Stimulated activated CD4-positive, alpha-beta T cell treated with anti-CD3 and anti-CD28 coated beads, Interleukin-15, amount 100 ng/mL, for 24 hours (primary cell): ENCODE measurements around the gene TRPM6.

Source experiments
- DNase-seq: peaks from one replicate; pipeline ENCODE4 v3.0.0-alpha.2; 2020

The TRPM6 gene

DNA sequence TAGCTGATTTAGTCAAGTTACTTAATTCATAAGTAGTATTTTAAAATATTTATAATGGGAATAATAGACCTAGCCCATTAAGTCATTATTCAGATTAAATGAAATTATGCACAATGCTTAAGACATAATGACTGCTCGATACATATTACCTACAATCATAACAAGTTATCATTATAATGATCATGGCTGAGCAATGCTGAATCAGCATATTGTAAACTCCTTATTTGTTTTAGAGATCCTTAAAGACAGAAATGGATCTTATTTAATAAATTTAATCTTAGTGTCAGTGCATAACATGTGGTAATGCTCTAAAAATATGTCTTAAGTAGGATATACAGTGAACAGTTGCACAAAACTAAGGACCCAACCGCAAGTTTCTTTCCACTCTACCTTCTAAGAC lies 169.0 kb downstream of the TRPM6 start:
- no peak for DNase-seq

DNA sequence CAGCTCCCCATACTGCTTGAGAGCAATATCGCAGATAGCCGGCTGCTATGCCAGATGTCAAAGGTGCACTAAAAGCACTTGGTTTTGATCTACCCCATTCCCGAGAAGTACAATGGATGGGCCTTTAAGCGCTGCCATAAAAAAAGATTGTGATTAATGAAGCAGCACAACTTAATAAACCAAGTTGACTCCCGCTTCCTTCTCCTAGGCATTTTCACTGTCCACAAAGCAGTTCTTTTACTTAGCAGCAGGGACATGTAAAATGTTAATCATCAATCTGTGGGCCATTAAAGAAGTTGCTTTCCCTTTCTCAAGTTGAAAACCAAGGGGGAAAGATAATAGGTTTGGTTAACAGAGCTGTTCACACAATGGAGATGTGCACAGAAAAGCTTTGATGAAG lies 176.4 kb downstream of the TRPM6 start:
- no peak for DNase-seq

DNA sequence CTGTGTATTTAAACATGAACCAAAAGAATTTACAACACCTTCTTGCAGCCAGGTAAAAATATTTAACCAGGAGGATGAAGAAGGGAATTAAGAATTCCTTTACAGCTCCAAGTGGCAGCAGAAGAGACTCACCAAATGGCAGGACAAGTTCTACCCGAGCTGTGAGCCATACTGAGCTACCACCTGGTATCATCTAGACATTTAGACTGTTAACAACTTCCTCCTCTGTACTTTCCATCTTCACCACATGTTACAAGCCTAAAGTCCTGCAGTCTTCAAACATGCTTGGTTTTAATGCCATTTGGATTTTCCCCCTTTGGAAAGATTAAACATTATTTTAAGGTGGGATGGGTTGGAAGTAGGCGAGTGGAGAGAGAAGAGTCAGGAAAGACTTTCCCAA lies 190.2 kb downstream of the TRPM6 start:
- no peak for DNase-seq

DNA sequence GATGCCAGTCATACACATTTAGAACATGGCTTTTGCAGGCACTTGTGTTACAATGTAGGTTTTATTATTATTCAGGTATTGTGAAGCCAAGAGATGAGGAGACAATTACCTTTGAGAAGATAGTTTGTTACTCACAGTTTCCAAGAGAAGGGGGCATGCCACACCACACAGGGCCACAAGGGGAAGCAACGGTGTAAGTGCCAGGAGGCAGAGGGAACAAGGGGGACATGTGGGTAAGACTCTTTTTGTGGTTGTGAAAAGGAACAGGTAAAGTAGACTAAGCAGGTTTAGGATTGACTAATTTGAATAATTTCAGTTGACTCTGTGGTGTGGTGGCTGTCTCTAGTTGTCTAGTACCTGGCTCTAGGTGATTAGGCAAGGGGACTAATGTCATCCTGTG lies 191.2 kb downstream of the TRPM6 start:
- DNase-seq, result peak; percentile 4

DNA sequence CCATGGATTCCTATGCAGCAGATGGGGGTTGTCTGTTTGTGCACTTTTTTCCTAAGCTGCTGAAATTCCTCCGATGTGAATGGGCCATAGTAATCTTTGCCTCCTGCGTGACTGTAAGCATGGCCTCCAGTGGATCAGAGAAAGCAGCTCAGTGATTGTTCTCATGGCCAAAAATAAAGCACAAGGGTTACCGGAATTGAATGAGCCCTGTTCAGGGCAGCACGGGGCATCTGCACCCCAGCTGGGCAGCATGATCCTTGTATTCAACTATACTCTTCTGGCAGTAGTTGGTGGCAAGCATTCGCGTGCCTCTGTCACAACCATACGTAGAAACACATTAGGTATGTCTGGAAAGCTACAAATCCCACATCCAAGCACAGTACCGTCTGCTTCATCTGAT lies 196.7 kb downstream of the TRPM6 start:
- no peak for DNase-seq

DNA sequence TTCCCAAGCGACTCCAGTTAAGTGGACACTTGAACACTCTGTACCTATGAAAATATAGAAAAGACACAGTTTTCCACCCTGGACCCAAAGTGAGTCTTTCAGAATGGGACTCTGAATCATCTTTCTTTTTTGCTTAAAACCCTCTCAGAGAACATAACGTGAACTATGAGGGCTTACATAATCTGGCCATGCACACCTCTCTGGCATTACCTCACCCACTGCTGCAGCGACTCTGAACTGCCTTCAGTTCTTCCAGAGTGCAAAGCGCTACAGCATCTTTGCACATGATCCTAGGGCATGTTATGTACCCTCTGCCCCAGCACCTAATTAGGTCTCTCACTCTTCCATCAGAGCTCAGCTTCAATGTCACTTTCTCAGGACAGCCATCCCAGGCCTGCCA lies 204.4 kb downstream of the TRPM6 start:
- DNase-seq, result no peak

DNA sequence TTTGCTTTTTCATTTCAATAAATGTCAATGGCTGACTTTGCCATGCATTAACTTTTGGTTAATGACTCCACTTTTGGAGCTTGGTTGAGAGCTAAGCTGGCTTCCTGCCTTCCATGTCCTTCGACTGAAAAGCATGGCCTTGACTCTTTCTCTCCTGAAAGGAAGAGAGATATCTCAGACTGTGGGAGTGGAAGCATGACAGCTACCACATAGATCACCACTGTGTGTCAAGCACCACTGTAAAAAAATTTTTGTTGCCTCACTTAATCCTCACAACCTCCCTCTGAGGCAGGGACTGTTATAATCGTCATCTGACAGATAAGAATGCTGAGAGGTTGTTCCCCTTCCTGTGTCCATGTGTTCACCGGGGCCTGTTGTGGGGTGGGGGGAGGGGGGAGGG lies 205.8 kb downstream of the TRPM6 start:
- DNase-seq, result no peak

DNA sequence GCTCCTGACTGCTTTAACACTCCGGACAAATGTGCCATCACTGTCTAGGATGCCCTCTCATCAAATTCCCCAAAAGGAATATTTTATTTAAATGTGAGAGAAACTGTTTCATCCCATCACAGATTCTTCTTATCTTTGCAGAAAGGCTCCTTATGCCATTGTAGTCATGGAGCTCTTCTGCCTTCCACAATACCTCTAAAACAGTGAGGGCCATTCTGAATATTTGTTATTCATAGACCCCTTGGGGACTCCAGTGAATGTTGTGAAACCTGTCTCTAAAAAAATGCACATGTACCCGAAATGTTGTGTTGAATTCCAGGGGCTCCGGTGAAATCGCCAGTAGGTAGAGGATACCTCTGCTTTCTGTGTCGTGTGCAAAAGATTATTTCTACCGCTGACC lies 213.6 kb downstream of the TRPM6 start:
- no peak for DNase-seq
